ENCODE measurements around the gene TRIAP1. TPM values are rescaled to one million over a fixed set of nuclear protein-coding genes. Genes with fewer than 3 reads are reported as not detected.
A peak's percentile ranks its signal among the peaks of the same experiment; 100 is the strongest.

The TRIAP1 gene
- total and polyA plus RNA-seq, 4 donors, result 9.6 to 32.9 (median 22.8) TPM

DNA sequence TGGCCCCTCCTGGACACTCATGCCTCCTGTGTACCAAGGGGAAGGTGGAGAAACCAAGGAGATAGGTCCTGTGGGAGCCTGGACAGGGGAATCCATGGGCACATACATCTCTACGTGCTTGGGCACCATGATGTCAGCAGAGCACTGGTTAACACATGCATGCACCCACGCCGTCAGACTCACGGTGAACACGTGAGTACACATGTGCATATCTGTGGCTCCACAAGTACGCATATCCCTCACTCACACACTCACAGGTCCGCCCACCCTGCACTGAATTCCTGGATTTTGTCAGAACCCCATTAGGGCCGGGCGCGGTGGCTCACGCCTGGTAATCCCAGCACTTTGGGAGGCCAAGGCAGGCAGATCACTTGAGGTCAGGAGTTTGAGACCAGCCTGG, 37.4 kb downstream of the TRIAP1 start:
- TF ChIP-seq, protein P1, sequence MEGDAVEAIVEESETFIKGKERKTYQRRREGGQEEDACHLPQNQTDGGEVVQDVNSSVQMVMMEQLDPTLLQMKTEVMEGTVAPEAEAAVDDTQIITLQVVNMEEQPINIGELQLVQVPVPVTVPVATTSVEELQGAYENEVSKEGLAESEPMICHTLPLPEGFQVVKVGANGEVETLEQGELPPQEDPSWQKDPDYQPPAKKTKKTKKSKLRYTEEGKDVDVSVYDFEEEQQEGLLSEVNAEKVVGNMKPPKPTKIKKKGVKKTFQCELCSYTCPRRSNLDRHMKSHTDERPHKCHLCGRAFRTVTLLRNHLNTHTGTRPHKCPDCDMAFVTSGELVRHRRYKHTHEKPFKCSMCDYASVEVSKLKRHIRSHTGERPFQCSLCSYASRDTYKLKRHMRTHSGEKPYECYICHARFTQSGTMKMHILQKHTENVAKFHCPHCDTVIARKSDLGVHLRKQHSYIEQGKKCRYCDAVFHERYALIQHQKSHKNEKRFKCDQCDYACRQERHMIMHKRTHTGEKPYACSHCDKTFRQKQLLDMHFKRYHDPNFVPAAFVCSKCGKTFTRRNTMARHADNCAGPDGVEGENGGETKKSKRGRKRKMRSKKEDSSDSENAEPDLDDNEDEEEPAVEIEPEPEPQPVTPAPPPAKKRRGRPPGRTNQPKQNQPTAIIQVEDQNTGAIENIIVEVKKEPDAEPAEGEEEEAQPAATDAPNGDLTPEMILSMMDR (IDR thresholded peaks at IDR 0.05; ENCODE audit: control extremely low read depth, extremely low read depth), result no peak
- H3K27ac ChIP-seq (ENCODE audit: low read depth in 1 of 2, low read length in 1 of 2), result no peak overlapping the region

DNA sequence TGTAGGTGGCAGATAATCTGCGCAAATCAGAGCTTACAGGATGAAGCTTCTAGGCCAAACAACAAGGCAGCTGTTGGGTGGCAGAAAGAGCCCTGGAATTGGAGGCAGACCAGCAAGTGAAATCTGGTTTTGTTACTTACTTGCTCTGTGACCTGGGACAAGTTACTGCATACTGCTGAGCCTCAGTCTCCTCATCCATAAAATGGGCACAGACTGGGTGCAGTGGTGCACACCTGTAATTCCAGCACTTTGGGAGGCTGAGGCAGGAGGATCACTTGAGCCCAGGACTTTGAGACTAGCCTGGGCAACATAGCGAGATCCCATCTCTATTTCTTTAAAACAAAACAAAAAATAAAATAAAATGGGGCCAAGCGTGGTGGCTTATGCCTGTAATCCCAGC, 39.6 kb downstream of the TRIAP1 start:
- Histone ChIP-seq H3K9ac (ENCODE audit: insufficient read depth in 1 of 2, low read length in 2 of 2) (no peak overlapping the region), H3K9me3 (ENCODE audit: control insufficient read depth in 4 of 4, insufficient read depth in 3 of 4, low read length in 3 of 4) (no peaks in the 10 kb centered on the region), H3K27me3 (ENCODE audit: control insufficient read depth in 3 of 3, insufficient read depth in 3 of 3, low read length in 2 of 3) (no peaks in the 10 kb centered on the region), H3K4me3 (no peak overlapping the region), H3K36me3 (ENCODE audit: control insufficient read depth in 4 of 4, insufficient read depth in 4 of 4, low read length in 4 of 4) (no peaks in the 10 kb centered on the region), H3K27ac (ENCODE audit: low read depth in 1 of 2, low read length in 1 of 2) (no peak overlapping the region), H3K4me1 (ENCODE audit: control insufficient read depth in 5 of 5, insufficient read depth in 5 of 5, low read length in 5 of 5) (peaks cover 0 to 16% (median 10%) of the 10 kb centered on the region in 5 donors)
- ATAC-seq (ENCODE audit: insufficient read depth, low FRiP score), result no peak
- TF ChIP-seq, protein P1 (IDR thresholded peaks at IDR 0.05; ENCODE audit: control extremely low read depth, extremely low read depth), result no peak
- 94 to 98% methylated on average over 3 of the region's 3 CpGs for WGBS, 2 donors
- no peak for DNase-seq

More for the DNA sequence above, 37.4 kb downstream of the TRIAP1 start:
- ATAC-seq (ENCODE audit: insufficient read depth, low FRiP score) (no peak), DNase-seq (no peak)
- Histone ChIP-seq H3K4me1 (ENCODE audit: control insufficient read depth in 5 of 5, insufficient read depth in 5 of 5, low read length in 5 of 5) (peaks cover 0 to 7% (median 4%) of the 10 kb centered on the region in 5 donors), H3K9me3 (ENCODE audit: control insufficient read depth in 4 of 4, insufficient read depth in 3 of 4, low read length in 3 of 4) (no peaks in the 10 kb centered on the region), H3K9ac (ENCODE audit: insufficient read depth in 1 of 2, low read length in 2 of 2) (no peak overlapping the region), H3K4me3 (no peak overlapping the region), H3K36me3 (ENCODE audit: control insufficient read depth in 4 of 4, insufficient read depth in 4 of 4, low read length in 4 of 4) (no peaks in the 10 kb centered on the region), H3K27me3 (ENCODE audit: control insufficient read depth in 3 of 3, insufficient read depth in 3 of 3, low read length in 2 of 3) (no peaks in the 10 kb centered on the region)
- 97% methylated on average over 11 of the region's 11 CpGs for WGBS, 2 donors

DNA sequence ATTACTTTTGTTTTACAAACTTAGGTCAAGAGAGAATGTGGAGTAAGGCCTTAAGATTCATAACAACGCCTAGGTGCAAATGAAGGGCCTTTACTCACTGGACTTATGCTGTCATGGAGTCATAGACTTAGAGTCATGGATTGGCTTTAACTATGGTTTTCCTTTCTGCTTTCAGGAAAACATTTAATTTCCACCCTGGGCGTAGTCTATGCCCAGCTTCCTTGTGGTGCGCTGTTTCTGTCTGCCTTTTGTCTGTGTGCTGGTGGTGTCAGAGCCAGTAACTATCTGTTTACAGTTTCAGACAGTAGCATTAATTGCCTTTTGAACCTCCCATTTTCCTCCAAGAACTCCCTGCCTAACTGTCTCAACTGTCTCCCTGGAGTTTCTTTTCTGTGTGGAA, 40.1 kb downstream of the TRIAP1 start:
- Histone ChIP-seq H3K4me3 (no peak overlapping the region), H3K27me3 (ENCODE audit: control insufficient read depth in 3 of 3, insufficient read depth in 3 of 3, low read length in 2 of 3) (no peaks in the 10 kb centered on the region), H3K4me1 (ENCODE audit: control insufficient read depth in 5 of 5, insufficient read depth in 5 of 5, low read length in 5 of 5) (peaks cover 0 to 16% (median 10%) of the 10 kb centered on the region in 5 donors), H3K27ac (ENCODE audit: low read depth in 1 of 2, low read length in 1 of 2) (no peak overlapping the region), H3K9ac (ENCODE audit: insufficient read depth in 1 of 2, low read length in 2 of 2) (no peak overlapping the region), H3K9me3 (ENCODE audit: control insufficient read depth in 4 of 4, insufficient read depth in 3 of 4, low read length in 3 of 4) (no peaks in the 10 kb centered on the region), H3K36me3 (ENCODE audit: control insufficient read depth in 4 of 4, insufficient read depth in 4 of 4, low read length in 4 of 4) (no peaks in the 10 kb centered on the region)
- no peak for ATAC-seq (ENCODE audit: insufficient read depth, low FRiP score)
- peak in 1 of 3 donors; percentile 12 for DNase-seq
- TF ChIP-seq, protein P1 (IDR thresholded peaks at IDR 0.05; ENCODE audit: control extremely low read depth, extremely low read depth), result no peak
- WGBS, 2 donors, result 75 to 86% methylated on average over 3 of the region's 3 CpGs

DNA sequence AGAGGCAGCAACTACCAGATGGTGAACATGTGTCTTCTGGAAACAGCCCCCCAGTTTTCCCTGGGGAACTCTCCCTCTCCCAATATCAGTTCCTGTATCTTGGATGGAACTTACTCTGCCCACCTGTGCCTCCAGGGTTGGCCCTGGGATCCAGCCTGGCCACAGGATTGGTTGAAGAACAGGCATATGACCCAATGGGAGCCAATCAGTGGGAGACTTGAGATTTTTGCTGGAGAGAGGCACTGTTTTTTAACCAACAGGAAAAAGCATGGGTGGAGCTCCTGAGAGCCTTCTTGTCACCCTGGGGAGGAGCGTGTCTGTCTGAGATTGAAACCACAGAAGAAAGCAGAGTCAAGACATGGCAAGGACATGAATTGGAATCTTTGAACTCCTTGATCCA, 41.9 kb downstream of the TRIAP1 start:
- peak; percentile 12 to 40 (median 20) for DNase-seq
- Histone ChIP-seq H3K27ac (ENCODE audit: low read depth in 1 of 2, low read length in 1 of 2) (no peak overlapping the region), H3K4me1 (ENCODE audit: control insufficient read depth in 5 of 5, insufficient read depth in 5 of 5, low read length in 5 of 5) (peaks cover 0 to 16% (median 10%) of the 10 kb centered on the region in 5 donors), H3K36me3 (ENCODE audit: control insufficient read depth in 4 of 4, insufficient read depth in 4 of 4, low read length in 4 of 4) (no peaks in the 10 kb centered on the region), H3K27me3 (ENCODE audit: control insufficient read depth in 3 of 3, insufficient read depth in 3 of 3, low read length in 2 of 3) (no peaks in the 10 kb centered on the region), H3K9me3 (ENCODE audit: control insufficient read depth in 4 of 4, insufficient read depth in 3 of 4, low read length in 3 of 4) (no peaks in the 10 kb centered on the region), H3K4me3 (no peak overlapping the region), H3K9ac (ENCODE audit: insufficient read depth in 1 of 2, low read length in 2 of 2) (no peak overlapping the region)
- ATAC-seq (ENCODE audit: insufficient read depth, low FRiP score), result no peak
- TF ChIP-seq, protein P1 (IDR thresholded peaks at IDR 0.05; ENCODE audit: control extremely low read depth, extremely low read depth), result no peak
- WGBS, 2 donors, result 50 to 64% methylated on average over 1 of the region's 1 CpG
